Loucy (cell line): ENCODE measurements around the gene SPEM1.

ENCODE experiments used
- H2AFZ ChIP-seq: fragments of 200-600 bp; sonication (generic); 2 replicates; pipeline ENCODE4 v1.6.0; 2016; ENCODE audit warnings: antibody characterized with exemption, mild to moderate bottlenecking, low read length, moderate library complexity
- H3F3A ChIP-seq: fragments of 200-600 bp; 2 replicates; pipeline ENCODE4 v1.6.0; 2016; ENCODE audit warnings: antibody characterized with exemption, low read depth, mild to moderate bottlenecking
- H3K27me3 ChIP-seq: fragments of 200-600 bp; sonication (generic); 2 replicates; pipeline ENCODE4 v1.6.1; 2014; ENCODE audit warnings: low read length, mild to moderate bottlenecking; ENCODE audit not compliant: insufficient read depth, poor library complexity, severe bottlenecking
- H3K36me3 ChIP-seq: fragments of 200-600 bp; sonication (generic); 2 replicates; pipeline ENCODE4 v1.6.1; 2016; ENCODE audit warnings: low read length; ENCODE audit not compliant: insufficient read depth
- H3K4me1 ChIP-seq: fragments of 200-600 bp; sonication (generic); 2 replicates; pipeline ENCODE4 v1.5.1; 2014; ENCODE audit warnings: low read length, mild to moderate bottlenecking; ENCODE audit not compliant: insufficient read depth, poor library complexity, severe bottlenecking
- H3K4me2 ChIP-seq: fragments of 200-600 bp; sonication (generic); 2 replicates; pipeline ENCODE4 v1.6.0; 2014; ENCODE audit warnings: antibody characterized with exemption, low read length, low read depth, mild to moderate bottlenecking; ENCODE audit not compliant: poor library complexity, severe bottlenecking
- H3K4me3 ChIP-seq: fragments of 200-600 bp; sonication (generic); 2 replicates; pipeline ENCODE4 v1.5.1; 2014; ENCODE audit warnings: low read length, mild to moderate bottlenecking, mixed read lengths; ENCODE audit not compliant: poor library complexity, severe bottlenecking
- H3K79me2 ChIP-seq: fragments of 200-600 bp; sonication (generic); 2 replicates; pipeline ENCODE4 v1.6.1; 2014; ENCODE audit warnings: low read length; ENCODE audit not compliant: insufficient read depth
- H3K9ac ChIP-seq: fragments of 200-600 bp; sonication (generic); 2 replicates; pipeline ENCODE4 v1.6.0; 2014; ENCODE audit warnings: mild to moderate bottlenecking, low read depth, low read length, moderate library complexity; ENCODE audit not compliant: poor library complexity, severe bottlenecking
- H3K9me2 ChIP-seq: fragments of 200-600 bp; sonication (generic); replicated peaks from 2 replicates; pipeline ENCODE4 v1.6.1; 2016; ENCODE audit warnings: low read depth, low read length, mixed read lengths
- H3K9me3 ChIP-seq: fragments of 200-600 bp; sonication (generic); 2 replicates; pipeline ENCODE4 v1.6.1; 2014; ENCODE audit warnings: mild to moderate bottlenecking, antibody characterized with exemption, low read length, low read depth; ENCODE audit not compliant: insufficient read depth
- H4K20me1 ChIP-seq: fragments of 200-600 bp; sonication (generic); 2 replicates; pipeline ENCODE4 v1.6.0; 2014; ENCODE audit warnings: antibody characterized with exemption, low read length, mild to moderate bottlenecking; ENCODE audit not compliant: insufficient read depth, poor library complexity, severe bottlenecking
- EZH2phosphoT487 ChIP-seq: fragments of 200-600 bp; IDR thresholded peaks from 2 replicates; pipeline ENCODE4 v1.6.1; 2018; ENCODE audit warnings: antibody characterized with exemption, mild to moderate bottlenecking, moderate library complexity, borderline replicate concordance
- TF ChIP-seq, protein P1 (sequence below): fragments of 200-600 bp; sonication (generic); conservative IDR thresholded peaks from 2 replicates; pipeline ENCODE4 v1.5.1; 2014; ENCODE audit warnings: mild to moderate bottlenecking, antibody characterized with exemption, low read length

Gene SPEM1

DNA sequence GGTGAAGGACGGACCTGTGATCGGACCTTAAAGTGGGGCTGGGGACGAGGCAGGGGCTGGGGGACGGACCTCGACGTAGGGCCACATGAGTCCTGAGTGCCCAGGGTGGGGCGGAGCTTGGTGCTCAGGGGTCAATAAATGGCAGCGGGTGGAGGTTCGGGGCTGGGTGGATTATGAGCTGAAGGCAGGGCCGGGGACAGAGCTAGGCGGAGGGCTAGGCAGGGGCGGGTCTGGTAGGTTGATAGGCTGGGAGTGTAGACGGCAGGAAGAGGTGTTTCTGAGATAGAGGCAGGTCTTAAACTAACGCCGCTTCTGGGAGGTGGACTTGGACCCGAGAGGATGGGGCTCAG is 25.5 kb downstream of the SPEM1 start:
- peak overlapping the region; percentile 60 for H3K9ac ChIP-seq
- H2AFZ ChIP-seq, result peak overlapping the region; percentile 86

DNA sequence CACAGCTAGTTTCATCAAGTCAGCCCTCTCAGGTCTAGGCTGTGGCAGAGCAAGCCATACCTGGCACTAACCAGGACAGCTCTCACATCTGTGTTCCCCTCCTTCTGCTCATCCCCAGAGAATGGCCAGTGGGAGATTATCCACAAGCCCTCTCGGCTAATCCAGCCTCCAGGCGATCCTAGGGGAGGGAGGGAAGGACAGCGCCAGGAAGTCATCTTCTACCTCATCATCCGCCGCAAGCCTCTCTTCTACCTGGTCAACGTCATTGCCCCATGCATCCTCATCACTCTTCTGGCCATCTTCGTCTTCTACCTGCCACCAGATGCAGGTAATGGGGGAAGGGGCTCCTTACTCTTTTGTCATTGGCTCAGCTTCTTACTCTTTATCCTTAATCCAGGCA is 28.3 kb downstream of the SPEM1 start:
- Histone ChIP-seq H3K4me2 (no peak overlapping the region), H3K79me2 (no peaks in the 10 kb centered on the region), H2AFZ (no peak overlapping the region), H3K27me3 (no peaks in the 10 kb centered on the region), H3K4me3 (no peak overlapping the region), H3K4me1 (peaks cover 8% of the 10 kb centered on the region), H3K9me3 (no peaks in the 10 kb centered on the region), H3K9me2 (no peaks in the 10 kb centered on the region), H3F3A (no peaks in the 10 kb centered on the region), H4K20me1 (no peaks in the 10 kb centered on the region), H3K9ac (no peak overlapping the region), H3K36me3 (no peaks in the 10 kb centered on the region)
- no peak for TF ChIP-seq EZH2phosphoT487
- TF ChIP-seq, protein P1, sequence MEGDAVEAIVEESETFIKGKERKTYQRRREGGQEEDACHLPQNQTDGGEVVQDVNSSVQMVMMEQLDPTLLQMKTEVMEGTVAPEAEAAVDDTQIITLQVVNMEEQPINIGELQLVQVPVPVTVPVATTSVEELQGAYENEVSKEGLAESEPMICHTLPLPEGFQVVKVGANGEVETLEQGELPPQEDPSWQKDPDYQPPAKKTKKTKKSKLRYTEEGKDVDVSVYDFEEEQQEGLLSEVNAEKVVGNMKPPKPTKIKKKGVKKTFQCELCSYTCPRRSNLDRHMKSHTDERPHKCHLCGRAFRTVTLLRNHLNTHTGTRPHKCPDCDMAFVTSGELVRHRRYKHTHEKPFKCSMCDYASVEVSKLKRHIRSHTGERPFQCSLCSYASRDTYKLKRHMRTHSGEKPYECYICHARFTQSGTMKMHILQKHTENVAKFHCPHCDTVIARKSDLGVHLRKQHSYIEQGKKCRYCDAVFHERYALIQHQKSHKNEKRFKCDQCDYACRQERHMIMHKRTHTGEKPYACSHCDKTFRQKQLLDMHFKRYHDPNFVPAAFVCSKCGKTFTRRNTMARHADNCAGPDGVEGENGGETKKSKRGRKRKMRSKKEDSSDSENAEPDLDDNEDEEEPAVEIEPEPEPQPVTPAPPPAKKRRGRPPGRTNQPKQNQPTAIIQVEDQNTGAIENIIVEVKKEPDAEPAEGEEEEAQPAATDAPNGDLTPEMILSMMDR, result no peak

More for the DNA sequence above, 25.5 kb downstream of the SPEM1 start:
- Histone ChIP-seq H3F3A (no peaks in the 10 kb centered on the region), H3K79me2 (no peaks in the 10 kb centered on the region), H3K4me2 (peak overlapping the region; percentile 69), H4K20me1 (no peaks in the 10 kb centered on the region), H3K4me1 (peaks cover 8% of the 10 kb centered on the region), H3K36me3 (no peaks in the 10 kb centered on the region), H3K4me3 (peak overlapping the region; percentile 73), H3K9me2 (no peaks in the 10 kb centered on the region), H3K27me3 (no peaks in the 10 kb centered on the region), H3K9me3 (no peaks in the 10 kb centered on the region)
- TF ChIP-seq, protein P1, result no peak
- no peak for TF ChIP-seq EZH2phosphoT487

- no peak overlapping the region for H3K4me2 ChIP-seq
Measured at GRCh38 chr17:7459961-7460545, 39.9 kb downstream of the SPEM1 start.

More at GRCh38 chr17:7459961-7460545, 39.9 kb downstream of the SPEM1 start:
- peaks cover 13% of the 10 kb centered on the region; the same call in 1 of the 2 replicates for H3K36me3 ChIP-seq
- H4K20me1 ChIP-seq, result no peaks in the 10 kb centered on the region
- H3K4me3 ChIP-seq, result no peak overlapping the region
- H3K9ac ChIP-seq, result no peak overlapping the region
- TF ChIP-seq, protein P1, result no peak
- no peak for TF ChIP-seq EZH2phosphoT487
- H2AFZ ChIP-seq, result no peak overlapping the region
- H3K4me1 ChIP-seq, result peaks cover 12% of the 10 kb centered on the region
- H3F3A ChIP-seq, result peaks cover 4% of the 10 kb centered on the region
- H3K9me3 ChIP-seq, result no peaks in the 10 kb centered on the region
- H3K9me2 ChIP-seq, result no peaks in the 10 kb centered on the region
- no peaks in the 10 kb centered on the region for H3K27me3 ChIP-seq
- peaks cover 4% of the 10 kb centered on the region; the same call in 1 of the 2 replicates for H3K79me2 ChIP-seq
